NCI-H460 (cell line): ENCODE measurements around the gene NCMAP. TPM values are rescaled to one million over a fixed set of nuclear protein-coding genes. Genes with fewer than 3 reads are reported as not detected.

Source experiments
- small RNA-seq, 2 experiments: library from RNA; depleted of rRNA; stranded (forward); fragments of <200 nt; gene quantifications; one replicate each; pipeline ENCODE3, GENCODE V24; 2014
- total RNA-seq: library from RNA; depleted of rRNA; stranded (reverse); fragments of >200 nt; shearing (Covaris generic); gene quantifications from 2 replicates; pipeline ENCODE4 v1.2.3, GENCODE V29; 2014; rRNA removed

The NCMAP gene
- total RNA-seq, 1 experiment from 2014 or later: 1.6 TPM

Small RNA genes within 50 kb of the gene (small RNA-seq; reads per million reads assigned to genes)
- gene RF00019: 0 reads per million in 2 experiments

Other genes with a start within 250 kb of the NCMAP start
- 3.1 and 3.3 TPM in 2 replicates for gene GRHL3, start 236.7 kb upstream of the NCMAP start, total RNA-seq
- gene STPG1, start 142.3 kb upstream of the NCMAP start, total RNA-seq: 16.9 and 18.4 TPM in 2 replicates
- 18.1 and 23.0 TPM in 2 replicates for gene NIPAL3, start 140.3 kb upstream of the NCMAP start, total RNA-seq
- gene RCAN3, start 53.3 kb upstream of the NCMAP start, total RNA-seq: 34.6 and 36.7 TPM in 2 replicates
- 50.4 and 50.9 TPM in 2 replicates for gene SRRM1, start 87.2 kb downstream of the NCMAP start, total RNA-seq
- gene CLIC4, start 189.4 kb downstream of the NCMAP start, total RNA-seq: 170 and 172 TPM in 2 replicates